ENCODE measurements around the gene PDIK1L. TPM values are rescaled to one million over a fixed set of nuclear protein-coding genes. Genes with fewer than 3 reads are reported as not detected.

Gene PDIK1L
- total and polyA plus RNA-seq, 9 of the 15 experiments (the other 6 are each of a cell fraction or from before 2014, with no cell fraction given), result 12.8 to 30.2 (median 21.5) TPM

GRCh38 chr1:26164036-26164860, 52.6 kb downstream of the PDIK1L start (continued):
- TF ChIP-seq MTA3 (IDR thresholded peaks at IDR 0.05; ENCODE audit: borderline replicate concordance), result peak; percentile 77
- TF ChIP-seq THAP12 (CRISPR knock-in tag; IDR thresholded peaks at IDR 0.05), result 0 out of 2 replicates have a peak, but pooled peaks have one; percentile 31
- no peak for TF ChIP-seq MXD1 (CRISPR knock-in tag; IDR thresholded peaks at IDR 0.05; ENCODE audit: borderline replicate concordance, poor library complexity, severe bottlenecking)
- TF ChIP-seq RAD21 (CRISPR knock-in tag; conservative IDR thresholded peaks at IDR 0.05 in 1 of 2, IDR thresholded peaks at IDR 0.05 in 1 of 2), result peak; percentile 67 to 76
- no peak for TF ChIP-seq CSDE1 (IDR thresholded peaks at IDR 0.05)
- no peak for TF ChIP-seq MTF1 (CRISPR knock-in tag; IDR thresholded peaks at IDR 0.05; ENCODE audit: borderline replicate concordance)
- peak; percentile 65 for TF ChIP-seq CCNT2 (IDR thresholded peaks at IDR 0.05; ENCODE audit: borderline replicate concordance, extremely low read depth, insufficient read length, low read depth, low read length)
- TF ChIP-seq ZNF668 (CRISPR knock-in tag; IDR thresholded peaks at IDR 0.05), result peak; percentile 66; the same call in 1 of the 2 replicates
- no peak for TF ChIP-seq STAT5A (IDR thresholded peaks at IDR 0.05; ENCODE audit: borderline replicate concordance, low read length)
- no peak for TF ChIP-seq HES1 (IDR thresholded peaks at IDR 0.05; ENCODE audit: low read depth)
- 0 out of 2 replicates have a peak, but pooled peaks have one; percentile 78 for TF ChIP-seq ZBTB1 (CRISPR knock-in tag; IDR thresholded peaks at IDR 0.05; ENCODE audit: borderline replicate concordance, low read depth)
- peak; percentile 66 for TF ChIP-seq DMBX1 (CRISPR knock-in tag; IDR thresholded peaks at IDR 0.05; ENCODE audit: borderline replicate concordance)
- TF ChIP-seq XRCC3 (IDR thresholded peaks at IDR 0.05), result no peak
- TF ChIP-seq MNT (conservative IDR thresholded peaks at IDR 0.05), result no peak
- peak; percentile 65 for TF ChIP-seq RBFOX2 (IDR thresholded peaks at IDR 0.05; ENCODE audit: low read depth, low read length)
- TF ChIP-seq PURB (CRISPR knock-in tag; IDR thresholded peaks at IDR 0.05; ENCODE audit: low read depth), result no peak
- no peak for TF ChIP-seq ZNF395 (CRISPR knock-in tag; IDR thresholded peaks at IDR 0.05)
- no peak for TF ChIP-seq PHTF2 (CRISPR knock-in tag; IDR thresholded peaks at IDR 0.05)
- peak; percentile 45; the same call in 1 of the 2 replicates for TF ChIP-seq ZBTB17 (CRISPR knock-in tag; IDR thresholded peaks at IDR 0.05)
- no peak for TF ChIP-seq NFRKB (IDR thresholded peaks at IDR 0.05; ENCODE audit: low read depth)
